AG09319 (cell line): ENCODE measurements around the gene ADGRF4.

Source experiments
- DNase-seq: peaks from one replicate; pipeline ENCODE4 v3.0.0-alpha.2; 2010; ENCODE audit warnings: low read depth; ENCODE audit errors: extremely low read depth
- CTCF ChIP-seq: IDR thresholded peaks from 2 replicates; pipeline ENCODE4 v1.5.1; 2011; ENCODE audit warnings: low read depth, mild to moderate bottlenecking, inconsistent platforms, low read length, moderate library complexity

ADGRF4 gene, protein sequence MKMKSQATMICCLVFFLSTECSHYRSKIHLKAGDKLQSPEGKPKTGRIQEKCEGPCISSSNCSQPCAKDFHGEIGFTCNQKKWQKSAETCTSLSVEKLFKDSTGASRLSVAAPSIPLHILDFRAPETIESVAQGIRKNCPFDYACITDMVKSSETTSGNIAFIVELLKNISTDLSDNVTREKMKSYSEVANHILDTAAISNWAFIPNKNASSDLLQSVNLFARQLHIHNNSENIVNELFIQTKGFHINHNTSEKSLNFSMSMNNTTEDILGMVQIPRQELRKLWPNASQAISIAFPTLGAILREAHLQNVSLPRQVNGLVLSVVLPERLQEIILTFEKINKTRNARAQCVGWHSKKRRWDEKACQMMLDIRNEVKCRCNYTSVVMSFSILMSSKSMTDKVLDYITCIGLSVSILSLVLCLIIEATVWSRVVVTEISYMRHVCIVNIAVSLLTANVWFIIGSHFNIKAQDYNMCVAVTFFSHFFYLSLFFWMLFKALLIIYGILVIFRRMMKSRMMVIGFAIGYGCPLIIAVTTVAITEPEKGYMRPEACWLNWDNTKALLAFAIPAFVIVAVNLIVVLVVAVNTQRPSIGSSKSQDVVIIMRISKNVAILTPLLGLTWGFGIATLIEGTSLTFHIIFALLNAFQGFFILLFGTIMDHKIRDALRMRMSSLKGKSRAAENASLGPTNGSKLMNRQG

DNA sequence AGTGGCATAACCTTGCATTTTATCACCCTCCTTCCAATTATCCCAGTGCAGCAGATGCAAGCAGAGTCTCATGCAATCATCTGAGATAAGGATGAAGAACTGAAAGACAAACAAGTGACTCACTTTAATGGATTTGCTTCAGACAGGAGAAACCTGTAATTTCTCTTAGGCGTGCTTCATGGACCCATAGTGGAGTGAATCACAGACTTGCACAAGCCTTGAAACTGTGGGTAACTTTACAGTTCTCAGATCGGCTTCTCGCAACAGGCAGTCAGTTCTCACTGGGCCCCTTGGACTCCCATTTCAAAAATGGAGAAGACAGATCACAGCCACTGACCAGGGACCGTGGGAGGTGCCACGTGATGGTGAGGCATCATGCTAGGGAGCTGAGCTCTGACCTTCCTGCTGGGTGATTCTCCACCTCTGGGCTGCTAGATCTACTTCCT lies at the start of gene ADGRF4:
Gene ADGRF4 (plus strand): TSS at position 239 of the 446 bp plus-strand sequence. CDS start 8,666 bp downstream, outside the sequence.
- no peak for TF ChIP-seq CTCF
- no peak for DNase-seq

GRCh38 chr6:47650553-47651432 lies 47.6 kb upstream of the ADGRF4 start:
- TF ChIP-seq CTCF = no peak
- no peak for DNase-seq

GRCh38 chr6:47651505-47651944 lies 46.9 kb upstream of the ADGRF4 start:
- TF ChIP-seq CTCF = no peak
- peak; percentile 49 for DNase-seq

DNA sequence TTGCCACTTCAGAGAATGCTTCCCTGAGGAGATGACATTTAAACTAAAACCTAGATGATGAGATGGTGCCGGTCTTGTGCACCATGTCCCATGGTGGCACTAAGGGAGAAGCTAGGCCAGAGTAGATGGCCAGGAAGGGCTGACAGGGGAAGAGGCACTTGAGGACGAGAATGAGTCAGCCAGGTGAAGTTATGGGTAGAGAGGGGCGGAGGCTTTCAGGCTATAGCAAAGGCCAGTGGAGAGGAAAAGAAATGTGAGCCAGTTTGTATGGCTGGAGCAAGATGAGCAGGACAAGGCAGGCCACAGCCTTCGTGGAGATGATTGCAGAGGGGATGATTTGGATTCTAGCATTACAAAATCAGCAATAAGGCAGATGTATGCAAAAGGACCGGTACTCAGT lies 44.7 kb upstream of the ADGRF4 start:
- no peak for TF ChIP-seq CTCF
- DNase-seq = no peak

DNA sequence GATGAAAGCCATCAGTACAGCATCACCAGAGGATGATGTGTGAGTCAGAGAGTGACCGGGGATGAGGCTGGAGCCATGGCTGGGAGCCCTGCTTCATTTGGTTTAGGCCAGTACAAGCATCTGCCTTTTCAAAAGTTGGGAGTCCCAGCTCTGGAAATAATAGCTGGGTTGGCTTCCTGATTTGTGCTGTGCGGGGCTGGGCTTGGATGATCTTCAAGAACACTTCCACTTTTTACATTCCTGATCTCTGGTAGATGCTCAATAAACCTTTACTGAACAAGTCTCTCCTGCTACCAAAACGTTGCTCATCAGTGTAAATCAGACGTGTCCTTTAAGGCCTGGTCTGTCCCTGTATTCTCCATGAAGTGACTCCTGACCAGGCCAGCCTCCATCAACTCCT lies 44.1 kb upstream of the ADGRF4 start:
- TF ChIP-seq CTCF = no peak

GRCh38 chr6:47655719-47656595 lies 42.4 kb upstream of the ADGRF4 start:
- no peak for TF ChIP-seq CTCF
- no peak for DNase-seq

More for the DNA sequence above, 44.1 kb upstream of the ADGRF4 start:
- no peak for DNase-seq
